Smooth muscle cell (in vitro differentiated cells): ENCODE data around the gene LZTFL1. TPM values are rescaled to one million over a fixed set of nuclear protein-coding genes. Genes with fewer than 3 reads are reported as not detected.

Experiments used
- DNase-seq: peaks from one replicate; lab custom pipeline; 2025; ENCODE audit not compliant: unreplicated experiment; lab: John Stamatoyannopoulos, UW
- H2AFZ ChIP-seq: fragments of 200-600 bp; sonication (generic); 2 replicates; pipeline ENCODE4 v1.6.0; 2016; ENCODE audit warnings: antibody characterized with exemption, low read depth, mild to moderate bottlenecking
- H3F3A ChIP-seq: fragments of 200-600 bp; sonication (generic); 2 replicates; pipeline ENCODE4 v1.6.0; 2017; ENCODE audit warnings: antibody characterized with exemption, low read depth
- H3K27ac ChIP-seq: fragments of 200-600 bp; sonication (generic); 2 replicates; pipeline ENCODE4 v1.5.1; 2016; ENCODE audit warnings: low read depth, mild to moderate bottlenecking
- H3K27me3 ChIP-seq: fragments of 200-600 bp; sonication (generic); 2 replicates; pipeline ENCODE4 v1.6.1; 2016; ENCODE audit warnings: low read depth, mild to moderate bottlenecking
- H3K36me3 ChIP-seq: fragments of 200-600 bp; sonication (generic); 2 replicates; pipeline ENCODE4 v1.5.1; 2016; ENCODE audit warnings: low read depth
- H3K4me1 ChIP-seq: fragments of 200-600 bp; sonication (generic); 2 replicates; pipeline ENCODE4 v1.5.1; 2016; ENCODE audit warnings: low read depth
- H3K4me2 ChIP-seq: fragments of 200-600 bp; sonication (generic); 2 replicates; pipeline ENCODE4 v1.6.0; 2016; ENCODE audit warnings: mild to moderate bottlenecking
- H3K4me3 ChIP-seq: fragments of 200-600 bp; sonication (generic); 2 replicates; pipeline ENCODE4 v1.5.1; 2016; ENCODE audit warnings: mild to moderate bottlenecking
- H3K79me2 ChIP-seq: fragments of 200-600 bp; sonication (generic); 2 replicates; pipeline ENCODE4 v1.6.0; 2016; ENCODE audit warnings: low read depth, mild to moderate bottlenecking
- H3K9ac ChIP-seq: fragments of 200-600 bp; sonication (generic); 2 replicates; pipeline ENCODE4 v1.6.0; 2016; ENCODE audit warnings: low read depth
- H3K9me3 ChIP-seq: fragments of 200-600 bp; sonication (generic); replicated peaks from 2 replicates; pipeline ENCODE4 v1.5.1; 2016; ENCODE audit warnings: low read depth
- H4K20me1 ChIP-seq: fragments of 200-600 bp; sonication (generic); 2 replicates; pipeline ENCODE4 v1.6.0; 2016; ENCODE audit warnings: low read depth
- WGBS: methylation state at CpG from one replicate; pipeline ENCODE4 v1.1.7; 2016; ENCODE audit warnings: low lambda C conversion rate; 5-methylcytosine and 5-hydroxymethylcytosine counted together
- polyA plus RNA-seq: library from polyadenylated mRNA; unstranded; fragments of >200 nt; fragmentation: Nextera tagmentation; extraction: Ambion mirVana; gene quantifications from 2 replicates; pipeline ENCODE4 v1.2.1, GENCODE V29; 2016
- total RNA-seq: library from RNA; depleted of rRNA; stranded (reverse); fragments of >200 nt; gene quantifications from 2 replicates; pipeline ENCODE4 v1.2.3, GENCODE V29; 2014
- TF ChIP-seq, protein P1 (sequence below): fragments of 200-600 bp; sonication (generic); IDR thresholded peaks from 2 replicates; pipeline ENCODE4 v1.5.1; 2017; ENCODE audit warnings: borderline replicate concordance, mild to moderate bottlenecking, antibody characterized with exemption; ENCODE audit not compliant: insufficient read depth, poor library complexity, severe bottlenecking

Gene LZTFL1
- total and polyA plus RNA-seq, 2 experiments from 2014 or later, result 8.6 to 29.4 TPM

DNA sequence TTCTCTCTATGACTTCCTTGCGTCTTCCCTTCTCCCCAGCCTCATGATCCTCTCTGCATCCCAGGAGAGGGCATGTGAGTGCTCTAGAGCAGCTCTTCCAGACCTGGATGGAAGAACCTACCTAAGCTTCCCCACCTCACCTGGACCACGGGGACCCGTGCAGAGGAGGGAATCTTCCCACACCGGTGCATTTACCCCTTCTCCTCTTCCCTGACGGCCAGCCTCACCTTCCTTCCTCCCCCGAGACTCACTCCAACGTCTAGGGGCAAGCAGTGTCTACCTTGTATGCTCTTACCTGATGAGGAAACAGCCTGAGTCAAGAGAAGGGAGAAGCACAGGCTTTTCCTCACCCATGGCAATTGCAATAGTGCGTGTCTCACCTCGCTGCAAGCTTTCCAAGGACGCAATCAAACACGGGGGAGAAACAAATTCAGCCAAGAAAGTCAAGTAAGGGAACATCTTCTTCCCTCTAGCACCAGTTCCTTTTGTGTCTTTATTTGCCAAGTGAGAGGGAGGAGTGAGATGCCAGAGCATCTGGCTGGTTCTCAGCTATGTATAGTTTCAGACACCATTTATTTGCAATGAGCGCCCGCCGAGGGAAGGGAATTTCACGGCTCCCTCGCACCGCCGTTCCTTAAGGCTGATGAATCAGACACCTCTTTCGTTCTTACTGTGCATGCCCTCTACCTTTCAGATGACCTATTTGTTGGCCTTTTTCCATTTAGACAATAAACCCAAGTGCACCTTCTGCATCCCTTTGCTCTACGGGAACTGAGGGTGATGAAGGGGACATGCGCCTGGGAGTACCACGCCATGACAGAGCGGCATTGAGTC is 42.7 kb upstream of the LZTFL1 start:
- no peaks in the 10 kb centered on the region for H4K20me1 ChIP-seq
- peaks cover 36% of the 10 kb centered on the region for H3K27me3 ChIP-seq
- H3K79me2 ChIP-seq, result no peaks in the 10 kb centered on the region
- H3K36me3 ChIP-seq, result no peaks in the 10 kb centered on the region
- WGBS, result 89% methylated on average over 23 of the region's 23 CpGs
- H3K4me1 ChIP-seq, result no peaks in the 10 kb centered on the region
- no peak overlapping the region for H3K9ac ChIP-seq
- no peak overlapping the region for H2AFZ ChIP-seq
- no peak overlapping the region for H3K4me2 ChIP-seq
- H3K9me3 ChIP-seq, result no peaks in the 10 kb centered on the region
- TF ChIP-seq, protein P1, sequence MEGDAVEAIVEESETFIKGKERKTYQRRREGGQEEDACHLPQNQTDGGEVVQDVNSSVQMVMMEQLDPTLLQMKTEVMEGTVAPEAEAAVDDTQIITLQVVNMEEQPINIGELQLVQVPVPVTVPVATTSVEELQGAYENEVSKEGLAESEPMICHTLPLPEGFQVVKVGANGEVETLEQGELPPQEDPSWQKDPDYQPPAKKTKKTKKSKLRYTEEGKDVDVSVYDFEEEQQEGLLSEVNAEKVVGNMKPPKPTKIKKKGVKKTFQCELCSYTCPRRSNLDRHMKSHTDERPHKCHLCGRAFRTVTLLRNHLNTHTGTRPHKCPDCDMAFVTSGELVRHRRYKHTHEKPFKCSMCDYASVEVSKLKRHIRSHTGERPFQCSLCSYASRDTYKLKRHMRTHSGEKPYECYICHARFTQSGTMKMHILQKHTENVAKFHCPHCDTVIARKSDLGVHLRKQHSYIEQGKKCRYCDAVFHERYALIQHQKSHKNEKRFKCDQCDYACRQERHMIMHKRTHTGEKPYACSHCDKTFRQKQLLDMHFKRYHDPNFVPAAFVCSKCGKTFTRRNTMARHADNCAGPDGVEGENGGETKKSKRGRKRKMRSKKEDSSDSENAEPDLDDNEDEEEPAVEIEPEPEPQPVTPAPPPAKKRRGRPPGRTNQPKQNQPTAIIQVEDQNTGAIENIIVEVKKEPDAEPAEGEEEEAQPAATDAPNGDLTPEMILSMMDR, result no peak
- no peaks in the 10 kb centered on the region for H3F3A ChIP-seq
- no peak overlapping the region for H3K27ac ChIP-seq
- no peak overlapping the region for H3K4me3 ChIP-seq
- DNase-seq, result no peak

DNA sequence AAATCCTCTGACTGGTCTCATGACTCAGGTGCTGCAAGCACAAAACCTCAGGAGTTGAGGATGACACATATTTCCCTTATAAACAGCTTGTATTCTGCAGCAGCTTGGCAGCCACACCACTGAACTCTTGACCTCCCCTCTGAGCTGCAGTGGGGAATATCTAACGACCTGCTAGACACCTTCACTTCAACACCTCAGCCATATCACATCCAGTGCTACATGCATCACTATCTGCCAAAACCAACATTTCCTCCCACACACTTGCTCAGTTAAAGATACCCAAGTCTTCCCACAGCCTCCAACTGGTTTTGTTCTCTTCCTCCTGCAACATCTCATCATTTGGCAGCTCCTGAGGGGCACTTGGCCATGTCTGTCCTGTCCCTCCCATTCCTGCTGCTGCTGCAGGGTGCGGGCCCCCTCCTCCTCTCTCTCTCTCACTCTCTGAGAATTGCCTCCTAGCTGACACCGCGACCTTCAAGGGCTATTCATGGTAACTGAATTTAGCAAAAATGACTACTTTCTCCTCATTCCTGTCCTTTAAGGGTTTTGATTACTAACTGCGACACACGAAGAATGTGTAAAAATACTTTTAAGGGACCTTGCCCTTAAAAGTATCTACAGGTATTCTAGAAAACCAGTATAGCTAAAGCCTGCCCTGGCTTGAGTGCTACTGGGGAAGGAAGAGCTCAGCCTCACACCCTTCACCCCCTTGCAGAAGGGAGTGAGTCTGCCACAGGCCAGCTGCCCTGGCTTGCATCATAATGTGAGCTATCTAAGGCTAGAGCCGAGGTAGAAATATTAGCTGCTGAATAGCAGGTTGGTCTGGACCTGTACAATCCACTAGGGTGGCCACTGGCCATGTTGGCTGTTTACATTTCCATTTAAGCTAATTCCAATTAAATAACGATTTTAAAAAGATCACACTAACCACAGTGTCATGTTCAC is 39.4 kb upstream of the LZTFL1 start:
- Histone ChIP-seq H4K20me1 (no peaks in the 10 kb centered on the region), H2AFZ (no peak overlapping the region), H3K4me1 (no peaks in the 10 kb centered on the region), H3K36me3 (no peaks in the 10 kb centered on the region), H3K27me3 (peaks cover 40% of the 10 kb centered on the region), H3K4me2 (no peak overlapping the region), H3K79me2 (no peaks in the 10 kb centered on the region), H3F3A (no peaks in the 10 kb centered on the region), H3K27ac (no peak overlapping the region), H3K9ac (no peak overlapping the region), H3K4me3 (no peak overlapping the region), H3K9me3 (no peaks in the 10 kb centered on the region)
- TF ChIP-seq, protein P1, result no peak
- no peak for DNase-seq
- 78% methylated on average over 8 of the region's 8 CpGs for WGBS

DNA sequence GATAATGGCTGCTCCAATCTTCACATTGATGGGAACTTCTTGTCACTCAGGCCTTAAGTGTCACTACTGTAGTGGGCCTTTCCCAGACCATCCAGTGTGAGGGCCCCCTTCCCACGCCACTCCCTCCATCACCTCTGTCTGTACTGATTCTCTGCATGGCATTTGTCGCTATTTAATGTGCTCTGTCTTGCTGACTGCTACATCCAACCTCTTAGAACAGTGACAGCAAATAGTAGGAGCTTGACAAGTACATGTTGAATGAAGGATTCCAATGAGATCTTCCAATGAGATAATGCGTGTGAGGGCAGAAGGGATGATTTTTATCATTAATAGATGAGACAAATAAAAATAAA is 38.8 kb upstream of the LZTFL1 start:
- no peak overlapping the region for H3K9ac ChIP-seq
- no peaks in the 10 kb centered on the region for H4K20me1 ChIP-seq
- no peaks in the 10 kb centered on the region for H3F3A ChIP-seq
- H3K36me3 ChIP-seq, result no peaks in the 10 kb centered on the region
- no peaks in the 10 kb centered on the region for H3K79me2 ChIP-seq
- peaks cover 47% of the 10 kb centered on the region for H3K27me3 ChIP-seq
- H3K9me3 ChIP-seq, result no peaks in the 10 kb centered on the region
- H3K4me1 ChIP-seq, result no peaks in the 10 kb centered on the region
- WGBS, result 87% methylated on average over 3 of the region's 3 CpGs
- H3K4me3 ChIP-seq, result no peak overlapping the region
- no peak for DNase-seq
- H3K27ac ChIP-seq, result no peak overlapping the region
- TF ChIP-seq, protein P1, result no peak
- H3K4me2 ChIP-seq, result no peak overlapping the region
- H2AFZ ChIP-seq, result no peak overlapping the region
